Left lung (tissue), 10 donors: ENCODE measurements around the gene GNG7. TPM values are rescaled to one million over a fixed set of nuclear protein-coding genes. Genes with fewer than 3 reads are reported as not detected.

Experiments used
- ATAC-seq: fragments of 200-7000 bp; cut with Tn5 transposase; one replicate; pipeline ENCODE4 v1.9.1; 2020; ENCODE audit warnings: moderate library complexity
- DNase-seq, 4 donors: peaks; one replicate each; pipeline ENCODE4 v3.0.0-alpha.2; 2013 to 2020
- H3K27ac ChIP-seq, 2 donors: fragments of 200-600 bp; sonication (generic) in 1 of 2; one replicate each; pipeline versions ENCODE4 v1.5.0 to v1.8.0; 2020 to 2021
- H3K27me3 ChIP-seq, 2 donors: fragments of 200-600 bp; sonication (generic) in 1 of 2; one replicate each; pipeline versions ENCODE4 v1.5.0 to v1.8.0; 2020 to 2021
- H3K36me3 ChIP-seq, 2 donors: fragments of 200-600 bp; sonication (generic) in 1 of 2; one replicate each; pipeline versions ENCODE4 v1.5.0 to v1.8.0; 2020 to 2021
- H3K4me1 ChIP-seq, 2 donors: fragments of 200-600 bp; one replicate each; pipeline ENCODE4 v1.8.0; 2021
- H3K4me3 ChIP-seq, 2 donors: fragments of 200-600 bp; sonication (generic) in 1 of 2; one replicate each; pipeline versions ENCODE4 v1.5.0 to v1.8.0; 2020 to 2021; ENCODE audit warnings: mild to moderate bottlenecking in 1 of 2
- H3K9me3 ChIP-seq, 2 donors: fragments of 200-600 bp; sonication (generic) in 1 of 2; one replicate each; pipeline versions ENCODE4 v1.5.0 to v1.8.0; 2020 to 2021
- CTCF ChIP-seq, 2 donors: fragments of 200-600 bp; sonication (generic) in 1 of 2; IDR thresholded peaks; one replicate each; pipeline versions ENCODE4 v1.5.0 to v1.8.0; 2021; ENCODE audit warnings: antibody characterized with exemption in 2 of 2
- intact Hi-C, 2 donors: fragments of 100-400 bp; cut with DNase I; formaldehyde crosslinking; loops; one replicate each; pipeline versions ENCODE4 v1.11.2 to v1.14.2; 2022
- polyA plus RNA-seq, 6 donors: library from polyadenylated mRNA; unstranded; fragments of 120-200 nt; gene quantifications; one replicate each; pipeline ENCODE4 v1.2.1, GENCODE V29; 2013; ENCODE audit not compliant: insufficient read length in 6 of 6
- total RNA-seq, 2 donors: library from RNA; stranded (reverse); fragmentation: NEBNext Ultra II Directional; extraction: Animal tissue kit (Norgen Biotek cat#: 25700); gene quantifications; one replicate each; pipeline ENCODE4 v1.2.1, GENCODE V29; 2021
- donor health status: DM: no; HTN: yes; CAD: no.
- donor health status: DM: no; HTN: no; CAD: no.

GNG7 gene
- total and polyA plus RNA-seq, 8 donors: 3.8 to 7.1 (median 5.5) TPM

- H3K4me3 ChIP-seq: no peak overlapping the region
- no peak for TF ChIP-seq CTCF (IDR thresholded peaks at IDR 0.05)
- intact Hi-C loops: no loop called here
- peaks cover 40 to 70% of the 10 kb centered on the region in 2 donors for H3K4me1 ChIP-seq
- H3K36me3 ChIP-seq: no peaks in the 10 kb centered on the region
- peak in 1 of 4 donors; percentile 52 for DNase-seq
- H3K27me3 ChIP-seq: peaks cover 0 to 56% of the 10 kb centered on the region in 2 donors
- no peak overlapping the region for H3K27ac ChIP-seq
- H3K9me3 ChIP-seq: no peaks in the 10 kb centered on the region
- ATAC-seq: no peak
Observed at GRCh38 chr19:2492870-2493269, 209.6 kb downstream of the GNG7 start.

GRCh38 chr19:2491130-2491801 lies 211.2 kb downstream of the GNG7 start:
- H3K27me3 ChIP-seq: peaks cover 0 to 65% of the 10 kb centered on the region in 2 donors
- H3K36me3 ChIP-seq: no peaks in the 10 kb centered on the region
- intact Hi-C loops: no loop called here
- H3K4me1 ChIP-seq: peaks cover 40 to 72% of the 10 kb centered on the region in 2 donors
- no peak for TF ChIP-seq CTCF (IDR thresholded peaks at IDR 0.05)
- DNase-seq (peak; percentile 13 to 93 (median 66)), ATAC-seq (peak; percentile 42)
- H3K4me3 ChIP-seq: no peak overlapping the region
- no peaks in the 10 kb centered on the region for H3K9me3 ChIP-seq
- H3K27ac ChIP-seq: peak overlapping the region; percentile 3 to 37

DNA sequence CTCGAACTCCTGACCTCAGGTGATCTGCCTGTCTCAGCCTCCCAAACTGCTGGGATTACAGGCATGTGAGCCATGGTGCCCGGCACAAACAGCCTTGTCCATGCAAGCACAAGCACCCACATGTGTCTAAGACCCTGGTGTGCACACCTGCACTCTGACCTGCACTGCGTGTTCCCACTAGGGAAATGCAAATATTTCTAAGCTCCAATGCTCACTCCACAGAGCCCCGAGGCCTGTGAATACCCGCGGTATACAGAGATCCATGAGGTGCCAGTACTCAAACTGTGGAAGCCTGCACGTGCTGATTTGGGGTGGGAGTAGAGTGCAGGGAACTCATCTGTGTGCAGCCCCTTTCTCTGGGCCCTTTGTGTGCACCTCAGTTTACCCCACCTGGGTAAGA lies 211.8 kb downstream of the GNG7 start:
- intact Hi-C loops: no loop called here
- ATAC-seq: no peak
- Histone ChIP-seq H3K9me3 (no peaks in the 10 kb centered on the region), H3K4me1 (peaks cover 35 to 66% of the 10 kb centered on the region in 2 donors), H3K27ac (peak overlapping the region in 1 of 2 donors; percentile 37), H3K27me3 (peaks cover 0 to 65% of the 10 kb centered on the region in 2 donors), H3K36me3 (no peaks in the 10 kb centered on the region), H3K4me3 (no peak overlapping the region)
- no peak for DNase-seq
- TF ChIP-seq CTCF (IDR thresholded peaks at IDR 0.05): no peak

GRCh38 chr19:2488942-2489731 lies 213.4 kb downstream of the GNG7 start:
- no peak for TF ChIP-seq CTCF (IDR thresholded peaks at IDR 0.05)
- Histone ChIP-seq H3K27me3 (peaks cover 0 to 61% of the 10 kb centered on the region in 2 donors), H3K27ac (peak overlapping the region; percentile 16 to 18), H3K4me3 (peak overlapping the region; percentile 24 to 37), H3K9me3 (no peaks in the 10 kb centered on the region), H3K4me1 (peaks cover 27 to 51% of the 10 kb centered on the region in 2 donors), H3K36me3 (no peaks in the 10 kb centered on the region)
- ATAC-seq: peak; percentile 66
- DNase-seq: peak in 2 of 4 donors; percentile 69 to 88
- intact Hi-C loops: no loop called here

GRCh38 chr19:2488405-2488941 lies 214.0 kb downstream of the GNG7 start:
- intact Hi-C loops: no loop called here
- peaks cover 0 to 6% of the 10 kb centered on the region in 2 donors for H3K9me3 ChIP-seq
- no peaks in the 10 kb centered on the region for H3K36me3 ChIP-seq
- peaks cover 0 to 57% of the 10 kb centered on the region in 2 donors for H3K27me3 ChIP-seq
- DNase-seq (no peak), ATAC-seq (peak; percentile 4)
- H3K4me1 ChIP-seq: peaks cover 27 to 49% of the 10 kb centered on the region in 2 donors
- TF ChIP-seq CTCF (IDR thresholded peaks at IDR 0.05): no peak
- H3K4me3 ChIP-seq: peak overlapping the region; percentile 24 to 37
- H3K27ac ChIP-seq: peak overlapping the region; percentile 16 to 18
